HG02943 (cell line): ENCODE data around the gene SLC4A4.

Experiments
- ATAC-seq: cut with Tn5 transposase; IDR thresholded peaks from one replicate; pipeline ENCODE4 v1.9.1; 2021; ENCODE audit warnings: mild to moderate bottlenecking, low read depth, moderate library complexity; ENCODE audit not compliant: unreplicated experiment

Gene SLC4A4

GRCh38 chr4:71466775-71467174, 128.0 kb downstream of the SLC4A4 start:
- ATAC-seq, result no peak

- ATAC-seq, result no peak
Observed at GRCh38 chr4:71468116-71468710, 129.4 kb downstream of the SLC4A4 start.

GRCh38 chr4:71469541-71469940, 130.7 kb downstream of the SLC4A4 start:
- ATAC-seq, result no peak

GRCh38 chr4:71470524-71470923, 131.7 kb downstream of the SLC4A4 start:
- ATAC-seq, result no peak

- ATAC-seq, result no peak
Observed at GRCh38 chr4:71472946-71473345, 134.1 kb downstream of the SLC4A4 start.

GRCh38 chr4:71473541-71474240, 134.9 kb downstream of the SLC4A4 start:
- ATAC-seq, result no peak

GRCh38 chr4:71474731-71475130, 135.9 kb downstream of the SLC4A4 start:
- ATAC-seq, result no peak

- ATAC-seq, result no peak
Observed at GRCh38 chr4:71476240-71476639, 137.4 kb downstream of the SLC4A4 start.

GRCh38 chr4:71486550-71487343, 147.9 kb downstream of the SLC4A4 start:
- ATAC-seq, result no peak

- no peak for ATAC-seq
Observed at GRCh38 chr4:71487344-71487920, 148.6 kb downstream of the SLC4A4 start.

GRCh38 chr4:71494539-71494938, 155.7 kb downstream of the SLC4A4 start:
- no peak for ATAC-seq

- ATAC-seq, result no peak
Observed at GRCh38 chr4:71495454-71495853, 156.6 kb downstream of the SLC4A4 start.

GRCh38 chr4:71497078-71497477, 158.3 kb downstream of the SLC4A4 start:
- ATAC-seq, result no peak

GRCh38 chr4:71498002-71498401, 159.2 kb downstream of the SLC4A4 start:
- no peak for ATAC-seq

- no peak for ATAC-seq
Observed at GRCh38 chr4:71498625-71499024, 159.8 kb downstream of the SLC4A4 start.

GRCh38 chr4:71501992-71502391, 163.2 kb downstream of the SLC4A4 start:
- ATAC-seq, result no peak

- no peak for ATAC-seq
Observed at GRCh38 chr4:71518283-71518989, 179.6 kb downstream of the SLC4A4 start.

- ATAC-seq, result no peak
Observed at GRCh38 chr4:71520308-71520707, 181.5 kb downstream of the SLC4A4 start.

GRCh38 chr4:71520850-71521249, 182.0 kb downstream of the SLC4A4 start:
- no peak for ATAC-seq

GRCh38 chr4:71524756-71525155, 185.9 kb downstream of the SLC4A4 start:
- no peak for ATAC-seq
